Muscle of leg (tissue), 11 donors: ENCODE data around the gene HKDC1. TPM values are rescaled to one million over a fixed set of nuclear protein-coding genes. Genes with fewer than 3 reads are reported as not detected.

Experiments used
- DNase-seq: peaks from one replicate; pipeline ENCODE4 v3.0.0; 2013
- H3K27ac ChIP-seq: one replicate; pipeline ENCODE4 v1.5.1; 2013; ENCODE audit warnings: mild to moderate bottlenecking, low read length, control low read depth
- H3K27me3 ChIP-seq: one replicate; pipeline ENCODE4 v1.6.1; 2013; ENCODE audit warnings: low read length; ENCODE audit not compliant: control insufficient read depth, insufficient read depth
- H3K36me3 ChIP-seq: one replicate; pipeline ENCODE4 v1.6.1; 2013; ENCODE audit warnings: low read length; ENCODE audit not compliant: control insufficient read depth, insufficient read depth
- H3K4me1 ChIP-seq: one replicate; pipeline ENCODE4 v1.6.1; 2013; ENCODE audit warnings: low read length; ENCODE audit not compliant: control insufficient read depth, insufficient read depth
- H3K4me3 ChIP-seq: one replicate; pipeline ENCODE4 v1.5.1; 2013; ENCODE audit warnings: low read length, control low read depth
- H3K9me3 ChIP-seq: replicated peaks from 2 replicates; pipeline ENCODE4 v1.6.1; 2013; ENCODE audit warnings: low read depth, low read length; ENCODE audit not compliant: control insufficient read depth
- WGBS: methylation state at CpG from one replicate; pipeline ENCODE4 v1.1.5; 2013; ENCODE audit warnings: missing lambda C conversion rate; ENCODE audit not compliant: insufficient coverage; 5-methylcytosine and 5-hydroxymethylcytosine counted together
- polyA plus RNA-seq, 8 donors: library from polyadenylated mRNA; unstranded; fragments of 120-200 nt; gene quantifications; one replicate each; pipeline versions ENCODE4 v1.2.1 to v1.2.3, GENCODE V29; 2013; ENCODE audit warnings: inconsistent platforms in 1 of 8, low replicate concordance in 1 of 8; ENCODE audit not compliant: insufficient read length in 8 of 8, insufficient read depth in 1 of 8
- total RNA-seq: library from RNA; stranded (reverse); fragments of 120-200 nt; gene quantifications from one replicate; pipeline ENCODE4 v1.2.4, GENCODE V29; 2013

The HKDC1 gene
- total and polyA plus RNA-seq, 9 donors = 0.04 to 3.4 (median 0.12) TPM

GRCh38 chr10:69226919-69227450 lies 6.9 kb downstream of the HKDC1 start:
- peaks cover 2% of the 10 kb centered on the region for H3K4me1 ChIP-seq
- 74% methylated on average over 12 of the region's 14 CpGs for WGBS
- peaks cover 9% of the 10 kb centered on the region for H3K27me3 ChIP-seq
- H3K36me3 ChIP-seq = no peaks in the 10 kb centered on the region
- H3K9me3 ChIP-seq = no peaks in the 10 kb centered on the region
- DNase-seq = no peak
- H3K4me3 ChIP-seq = no peak overlapping the region
- no peak overlapping the region for H3K27ac ChIP-seq

- peaks cover 2% of the 10 kb centered on the region for H3K4me1 ChIP-seq
- no peak overlapping the region for H3K27ac ChIP-seq
- peaks cover 9% of the 10 kb centered on the region for H3K27me3 ChIP-seq
- WGBS = 65% methylated on average over 2 of the region's 2 CpGs
- DNase-seq = no peak
- H3K4me3 ChIP-seq = no peak overlapping the region
- no peaks in the 10 kb centered on the region for H3K9me3 ChIP-seq
- no peaks in the 10 kb centered on the region for H3K36me3 ChIP-seq
Measured at GRCh38 chr10:69228151-69228550, 8.0 kb downstream of the HKDC1 start.

- Histone ChIP-seq H3K9me3 (no peaks in the 10 kb centered on the region), H3K27me3 (peaks cover 9% of the 10 kb centered on the region), H3K27ac (no peak overlapping the region), H3K4me1 (peaks cover 2% of the 10 kb centered on the region), H3K36me3 (no peaks in the 10 kb centered on the region), H3K4me3 (no peak overlapping the region)
- no CpG with 5 or more reads among the region's 8 CpGs for WGBS
- no peak for DNase-seq
Measured at GRCh38 chr10:69229616-69229916, 9.4 kb downstream of the HKDC1 start.

- peaks cover 2% of the 10 kb centered on the region for H3K4me1 ChIP-seq
- no peaks in the 10 kb centered on the region for H3K36me3 ChIP-seq
- WGBS = 67% methylated on average over 3 of the region's 5 CpGs
- peaks cover 9% of the 10 kb centered on the region for H3K27me3 ChIP-seq
- H3K27ac ChIP-seq = no peak overlapping the region
- no peaks in the 10 kb centered on the region for H3K9me3 ChIP-seq
- DNase-seq = no peak
- H3K4me3 ChIP-seq = no peak overlapping the region
Measured at GRCh38 chr10:69230128-69230527, 10.0 kb downstream of the HKDC1 start.

GRCh38 chr10:69232252-69232651 lies 12.1 kb downstream of the HKDC1 start:
- no peaks in the 10 kb centered on the region for H3K36me3 ChIP-seq
- no peaks in the 10 kb centered on the region for H3K9me3 ChIP-seq
- H3K4me1 ChIP-seq = no peaks in the 10 kb centered on the region
- no peak overlapping the region for H3K4me3 ChIP-seq
- H3K27ac ChIP-seq = no peak overlapping the region
- 71% methylated on average over 9 of the region's 9 CpGs for WGBS
- DNase-seq = no peak
- peaks cover 6% of the 10 kb centered on the region for H3K27me3 ChIP-seq

GRCh38 chr10:69232736-69233480 lies 12.8 kb downstream of the HKDC1 start:
- DNase-seq = no peak
- Histone ChIP-seq H3K27me3 (peaks cover 6% of the 10 kb centered on the region), H3K4me3 (no peak overlapping the region), H3K4me1 (no peaks in the 10 kb centered on the region), H3K36me3 (no peaks in the 10 kb centered on the region), H3K9me3 (no peaks in the 10 kb centered on the region), H3K27ac (no peak overlapping the region)
- WGBS = 79% methylated on average over 20 of the region's 22 CpGs

GRCh38 chr10:69234447-69234846 lies 14.3 kb downstream of the HKDC1 start:
- no peaks in the 10 kb centered on the region for H3K4me1 ChIP-seq
- H3K4me3 ChIP-seq = no peak overlapping the region
- no peaks in the 10 kb centered on the region for H3K36me3 ChIP-seq
- WGBS = 63% methylated on average over 1 of the region's 3 CpGs
- H3K27me3 ChIP-seq = peaks cover 3% of the 10 kb centered on the region
- no peak overlapping the region for H3K27ac ChIP-seq
- no peak for DNase-seq
- no peaks in the 10 kb centered on the region for H3K9me3 ChIP-seq

- no peaks in the 10 kb centered on the region for H3K36me3 ChIP-seq
- DNase-seq = peak; percentile 90
- H3K27me3 ChIP-seq = no peaks in the 10 kb centered on the region
- WGBS = no CpG with 5 or more reads among the region's 17 CpGs
- no peak overlapping the region for H3K4me3 ChIP-seq
- H3K4me1 ChIP-seq = no peaks in the 10 kb centered on the region
- no peak overlapping the region for H3K27ac ChIP-seq
- no peaks in the 10 kb centered on the region for H3K9me3 ChIP-seq
Measured at GRCh38 chr10:69237528-69238159, 17.5 kb downstream of the HKDC1 start.

GRCh38 chr10:69239136-69239535 lies 19.0 kb downstream of the HKDC1 start:
- no peak for DNase-seq
- no peak overlapping the region for H3K27ac ChIP-seq
- no peaks in the 10 kb centered on the region for H3K27me3 ChIP-seq
- H3K9me3 ChIP-seq = no peaks in the 10 kb centered on the region
- H3K4me3 ChIP-seq = no peak overlapping the region
- H3K36me3 ChIP-seq = no peaks in the 10 kb centered on the region
- H3K4me1 ChIP-seq = no peaks in the 10 kb centered on the region
- 59% methylated on average over 4 of the region's 5 CpGs for WGBS

GRCh38 chr10:69239816-69240434 lies 19.8 kb downstream of the HKDC1 start:
- Histone ChIP-seq H3K9me3 (no peaks in the 10 kb centered on the region), H3K4me1 (no peaks in the 10 kb centered on the region), H3K27ac (no peak overlapping the region), H3K27me3 (no peaks in the 10 kb centered on the region), H3K36me3 (no peaks in the 10 kb centered on the region), H3K4me3 (no peak overlapping the region)
- no peak for DNase-seq
- WGBS = 75% methylated on average over 5 of the region's 6 CpGs
